Spinal cord (tissue), 10 donors: Measurements from ENCODE around the gene ROPN1L. TPM values are rescaled to one million over a fixed set of nuclear protein-coding genes. Genes with fewer than 3 reads are reported as not detected.

Experiments used
- DNase-seq, 6 donors: peaks; one replicate each; pipeline versions ENCODE4 v3.0.0 to v3.0.0-alpha.2; 2013 to 2015; ENCODE audit warnings: low spot score in 6 of 6, low read depth in 4 of 6
- H3K27ac ChIP-seq: one replicate; pipeline ENCODE4 v1.5.1; 2013; ENCODE audit warnings: low read depth, low read length, control low read depth
- H3K27me3 ChIP-seq: one replicate; pipeline ENCODE4 v1.6.1; 2013; ENCODE audit warnings: low read length; ENCODE audit not compliant: control insufficient read depth, insufficient read depth
- H3K36me3 ChIP-seq: one replicate; pipeline ENCODE4 v1.6.1; 2013; ENCODE audit warnings: low read length; ENCODE audit not compliant: control insufficient read depth, insufficient read depth
- H3K4me1 ChIP-seq: one replicate; pipeline ENCODE4 v1.6.1; 2013; ENCODE audit warnings: low read length; ENCODE audit not compliant: control insufficient read depth, insufficient read depth
- H3K4me3 ChIP-seq: one replicate; pipeline ENCODE4 v1.5.1; 2013; ENCODE audit warnings: low read depth, low read length, control low read depth
- H3K9me3 ChIP-seq: one replicate; pipeline ENCODE4 v1.6.1; 2013; ENCODE audit warnings: low read length; ENCODE audit not compliant: control insufficient read depth, insufficient read depth
- WGBS: methylation state at CpG from one replicate; pipeline ENCODE4 v1.1.5; 2013; ENCODE audit warnings: missing lambda C conversion rate; ENCODE audit not compliant: insufficient coverage; 5-methylcytosine and 5-hydroxymethylcytosine counted together
- polyA plus RNA-seq, 2 donors: library from polyadenylated mRNA; unstranded; fragments of 120-200 nt; gene quantifications; one replicate each; pipeline ENCODE4 v1.2.1, GENCODE V29; 2013; ENCODE audit not compliant: insufficient read length in 2 of 2
- total RNA-seq, 2 donors: library from RNA; depleted of rRNA in 1 of 2; stranded (reverse); fragments of 120-200 nt in 1 of 2; fragments of >200 nt in 1 of 2; gene quantifications; one replicate each; pipeline versions ENCODE4 v1.2.3 to v1.2.4, GENCODE V29; 2013 to 2014
- donor health status: healthy.

Gene ROPN1L
- total and polyA plus RNA-seq, 4 donors: 4.6 to 11.0 (median 9.7) TPM

DNA sequence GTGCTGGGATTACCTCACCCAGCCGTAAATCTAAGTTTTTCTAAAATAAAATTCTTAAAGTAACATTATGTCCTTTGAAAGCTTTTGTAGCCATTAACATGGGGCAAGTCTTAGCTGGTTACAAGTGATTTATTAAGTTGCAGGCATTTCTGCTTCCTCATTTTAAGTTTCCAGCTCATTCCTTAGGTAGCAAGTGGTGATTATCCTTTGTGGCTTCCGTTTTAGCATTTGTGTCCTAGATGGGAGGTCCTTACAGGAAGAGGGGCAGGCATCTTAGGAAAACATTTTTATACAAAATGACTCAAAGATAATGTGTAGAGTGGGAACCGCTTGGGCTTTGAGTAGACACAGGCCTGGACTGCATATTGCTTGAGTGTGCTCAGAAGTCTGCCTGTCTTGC lies 35.0 kb upstream of the ROPN1L start:
- 100% methylated on average over 1 of the region's 3 CpGs for WGBS
- no peak overlapping the region for H3K27ac ChIP-seq
- H3K4me3 ChIP-seq: no peak overlapping the region
- no peaks in the 10 kb centered on the region for H3K27me3 ChIP-seq
- H3K4me1 ChIP-seq: no peaks in the 10 kb centered on the region
- peaks cover 34% of the 10 kb centered on the region for H3K36me3 ChIP-seq
- H3K9me3 ChIP-seq: no peaks in the 10 kb centered on the region
- DNase-seq: no peak

DNA sequence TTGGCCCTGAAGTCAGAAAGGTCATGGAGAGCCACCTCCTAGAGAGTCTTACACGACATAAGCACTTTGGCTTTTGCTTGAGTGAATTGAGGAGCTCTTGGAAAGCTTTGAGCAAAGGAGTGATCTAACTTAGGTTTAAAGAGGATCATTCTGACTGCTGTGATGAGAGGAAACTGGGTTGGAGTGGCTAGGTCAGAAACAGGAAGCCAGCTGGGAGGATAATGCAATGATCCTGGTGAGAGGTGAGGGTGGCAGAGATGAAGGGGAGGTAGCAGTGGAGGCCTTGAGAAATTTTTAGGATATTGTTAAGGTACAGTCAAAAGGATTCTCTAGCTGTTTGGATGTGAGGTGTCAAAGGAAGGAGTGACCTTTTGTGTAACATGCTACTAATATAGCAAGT lies 32.2 kb upstream of the ROPN1L start:
- Histone ChIP-seq H3K27ac (no peak overlapping the region), H3K27me3 (no peaks in the 10 kb centered on the region)
- 91% methylated on average over 1 of the region's 1 CpG for WGBS

DNA sequence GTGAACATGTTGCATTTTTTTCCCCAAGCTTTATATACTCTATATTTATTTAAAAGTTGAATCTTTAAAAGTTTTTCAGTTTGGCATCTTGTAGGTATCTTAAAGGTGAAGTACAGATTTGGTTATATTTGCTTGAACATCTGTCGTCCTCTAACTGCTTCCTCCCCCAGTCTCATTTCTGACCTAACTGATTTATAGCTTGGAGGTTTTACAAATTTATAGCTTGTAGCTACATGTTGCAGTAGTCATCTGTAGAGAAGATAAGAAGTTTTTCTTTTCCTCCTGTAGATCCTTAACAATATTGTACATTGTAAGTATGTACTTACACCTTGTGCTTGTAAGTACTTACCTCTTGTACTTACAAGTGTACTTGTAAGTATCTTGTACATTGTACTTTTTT lies 31.0 kb upstream of the ROPN1L start:
- Histone ChIP-seq H3K27me3 (no peaks in the 10 kb centered on the region), H3K27ac (no peak overlapping the region), H3K9me3 (no peaks in the 10 kb centered on the region), H3K36me3 (peaks cover 47% of the 10 kb centered on the region), H3K4me1 (no peaks in the 10 kb centered on the region), H3K4me3 (no peak overlapping the region)
- no CpG with 5 or more reads among the region's 1 CpG for WGBS
- no peak for DNase-seq

More for the DNA sequence above, 32.2 kb upstream of the ROPN1L start:
- Histone ChIP-seq H3K4me1 (no peaks in the 10 kb centered on the region), H3K9me3 (no peaks in the 10 kb centered on the region), H3K4me3 (no peak overlapping the region), H3K36me3 (peaks cover 43% of the 10 kb centered on the region)
- DNase-seq: no peak

DNA sequence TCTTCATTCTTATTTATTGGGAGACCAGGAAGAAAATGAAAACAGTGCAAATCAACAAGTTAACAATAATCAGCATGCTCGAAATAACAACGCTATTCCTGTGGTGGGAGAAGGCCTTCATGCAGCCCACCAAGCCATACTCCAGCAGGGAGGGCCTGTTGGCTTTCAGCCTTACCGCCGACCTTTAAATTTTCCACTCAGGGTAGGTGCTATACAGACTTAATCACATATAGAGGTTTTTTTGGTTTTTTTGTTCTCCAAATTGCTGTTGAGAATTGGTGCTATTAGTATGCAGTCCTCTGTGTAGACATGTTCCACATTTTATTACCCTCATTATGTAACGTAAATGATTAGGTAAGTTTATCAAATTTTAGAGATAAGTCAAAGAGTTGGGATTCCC lies 30.3 kb upstream of the ROPN1L start:
- Histone ChIP-seq H3K27ac (no peak overlapping the region), H3K36me3 (peaks cover 45% of the 10 kb centered on the region), H3K27me3 (no peaks in the 10 kb centered on the region), H3K4me3 (no peak overlapping the region), H3K9me3 (no peaks in the 10 kb centered on the region), H3K4me1 (no peaks in the 10 kb centered on the region)
- WGBS: no CpG with 5 or more reads among the region's 5 CpGs
- DNase-seq: no peak

- Histone ChIP-seq H3K4me1 (no peaks in the 10 kb centered on the region), H3K36me3 (peaks cover 40% of the 10 kb centered on the region), H3K27ac (no peak overlapping the region), H3K27me3 (no peaks in the 10 kb centered on the region), H3K4me3 (no peak overlapping the region), H3K9me3 (no peaks in the 10 kb centered on the region)
- no peak for DNase-seq
- 100% methylated on average over 3 of the region's 3 CpGs for WGBS
These were observed 24.8 kb upstream of the ROPN1L start for GRCh38 chr5:10416868-10417267.

DNA sequence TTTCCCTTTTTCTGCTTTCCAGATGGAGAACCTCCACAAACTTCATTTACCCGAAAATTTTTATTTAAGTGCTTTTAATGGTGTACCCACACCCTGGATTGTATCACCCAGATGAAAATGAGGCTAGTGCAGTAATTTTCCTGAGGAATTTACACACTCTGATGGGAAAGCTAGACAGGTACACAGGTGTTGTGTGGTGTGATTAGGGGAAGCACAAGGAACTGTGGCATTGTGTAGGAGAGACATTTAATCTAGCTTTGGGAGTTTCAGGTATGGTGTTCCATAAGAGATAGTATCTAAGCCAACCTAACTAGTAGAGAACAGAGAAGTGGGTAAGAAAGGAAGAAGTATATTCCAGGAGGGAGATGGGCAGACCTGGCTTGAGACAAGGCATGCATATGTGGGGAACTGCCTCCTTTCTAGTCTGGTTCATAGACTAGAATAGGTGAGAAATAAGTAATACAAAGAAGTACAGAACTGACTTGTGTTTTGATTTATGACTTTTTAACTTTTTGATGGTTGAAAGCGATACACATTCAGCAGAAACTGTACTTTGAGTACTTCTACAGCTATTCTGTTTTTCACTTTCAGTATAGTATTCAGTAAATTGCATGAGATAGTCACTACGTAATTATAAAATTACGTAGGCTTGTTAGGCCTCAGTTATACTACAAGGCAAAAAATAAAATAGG lies 22.9 kb upstream of the ROPN1L start:
- peaks cover 27% of the 10 kb centered on the region for H3K36me3 ChIP-seq
- no peak overlapping the region for H3K4me3 ChIP-seq
- WGBS: no CpG with 5 or more reads among the region's 4 CpGs
- no peaks in the 10 kb centered on the region for H3K27me3 ChIP-seq
- no peak for DNase-seq
- no peak overlapping the region for H3K27ac ChIP-seq
- no peaks in the 10 kb centered on the region for H3K4me1 ChIP-seq
- H3K9me3 ChIP-seq: no peaks in the 10 kb centered on the region

DNA sequence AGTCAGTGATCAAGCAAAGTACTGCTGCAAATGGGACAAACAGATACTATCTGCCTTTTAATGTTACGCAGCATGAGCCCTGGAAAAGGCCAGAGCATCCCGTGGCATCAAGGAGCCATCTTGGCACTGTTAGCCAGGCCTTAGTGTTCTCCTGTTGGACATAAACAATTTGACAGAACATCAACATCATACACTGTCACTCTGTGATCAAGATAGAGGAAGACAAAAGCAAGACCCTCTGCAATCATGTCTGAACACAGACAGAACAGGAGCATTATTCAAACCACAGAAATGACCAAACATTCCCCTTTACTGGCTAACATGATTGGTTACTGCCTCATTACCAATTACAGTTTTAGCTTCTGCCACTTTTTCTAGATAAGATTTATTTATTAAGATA lies 21.2 kb upstream of the ROPN1L start:
- no peak for DNase-seq
- Histone ChIP-seq H3K4me3 (no peak overlapping the region), H3K27ac (no peak overlapping the region), H3K36me3 (peaks cover 24% of the 10 kb centered on the region), H3K9me3 (no peaks in the 10 kb centered on the region), H3K4me1 (no peaks in the 10 kb centered on the region), H3K27me3 (no peaks in the 10 kb centered on the region)
- WGBS: 100% methylated on average over 1 of the region's 2 CpGs

DNA sequence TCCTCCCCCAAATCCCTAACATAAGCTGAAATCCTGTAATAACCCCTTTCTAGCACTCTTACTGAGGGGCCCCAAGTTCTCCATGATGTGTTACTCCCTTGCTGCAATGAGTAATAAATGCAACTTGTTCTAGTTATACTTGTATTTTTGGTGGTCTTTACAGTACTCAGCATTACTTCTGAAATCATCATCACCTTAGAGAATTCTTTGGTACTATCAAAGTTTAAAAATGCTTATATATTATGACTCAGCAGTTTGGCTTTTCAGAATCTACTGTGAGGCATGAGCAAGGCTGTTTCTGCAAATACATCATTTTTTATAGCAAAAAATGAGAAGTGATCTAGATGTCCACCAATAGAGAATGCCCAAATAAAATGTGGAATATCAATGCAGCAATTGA lies 20.7 kb upstream of the ROPN1L start:
- Histone ChIP-seq H3K27ac (no peak overlapping the region), H3K27me3 (no peaks in the 10 kb centered on the region), H3K4me1 (no peaks in the 10 kb centered on the region), H3K36me3 (peaks cover 23% of the 10 kb centered on the region), H3K4me3 (no peak overlapping the region), H3K9me3 (no peaks in the 10 kb centered on the region)
- DNase-seq: no peak

DNA sequence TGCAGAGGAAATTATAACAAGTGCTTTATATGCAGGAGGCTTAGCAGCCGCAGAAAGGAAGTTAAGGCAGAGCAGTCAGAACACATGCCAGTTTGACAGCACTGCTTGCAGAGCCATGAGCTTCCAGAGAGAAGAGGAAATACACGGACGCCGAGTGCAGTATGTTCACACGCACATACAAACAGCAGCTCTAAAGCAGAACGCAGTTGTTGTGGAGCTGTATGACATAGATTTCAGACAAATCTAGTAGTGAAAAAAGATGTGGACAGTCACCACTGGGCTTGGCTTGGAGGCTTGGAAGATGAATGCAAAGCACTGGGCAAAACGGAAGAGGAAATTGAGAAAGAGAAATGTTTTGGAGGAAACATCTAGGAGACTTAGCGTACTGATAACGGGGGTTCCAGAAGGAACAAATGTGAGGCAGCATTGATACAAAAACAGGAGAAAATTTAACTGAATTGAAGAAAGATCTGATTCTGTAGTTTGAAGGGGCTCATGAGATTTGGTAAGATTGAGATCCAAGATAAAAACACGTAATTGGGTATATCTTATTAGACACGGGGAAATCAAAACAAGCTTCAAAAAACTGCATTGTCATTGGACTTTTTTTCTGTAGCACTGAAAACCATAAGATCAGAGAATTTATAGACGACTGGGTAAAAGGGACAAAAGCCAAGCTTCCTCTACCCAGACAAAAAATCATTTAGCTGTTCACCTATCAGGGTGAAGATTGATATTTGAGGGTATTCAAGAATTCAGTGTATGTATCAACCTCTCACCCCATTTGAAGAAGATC lies 19.6 kb upstream of the ROPN1L start:
- 81% methylated on average over 9 of the region's 12 CpGs for WGBS
- Histone ChIP-seq H3K9me3 (no peaks in the 10 kb centered on the region), H3K4me3 (no peak overlapping the region), H3K36me3 (peaks cover 26% of the 10 kb centered on the region), H3K27ac (no peak overlapping the region), H3K27me3 (no peaks in the 10 kb centered on the region), H3K4me1 (no peaks in the 10 kb centered on the region)
- no peak for DNase-seq

GRCh38 chr5:10423022-10423421 lies 18.7 kb upstream of the ROPN1L start:
- no peaks in the 10 kb centered on the region for H3K9me3 ChIP-seq
- DNase-seq: no peak
- H3K27ac ChIP-seq: no peak overlapping the region
- H3K4me3 ChIP-seq: no peak overlapping the region
- no peaks in the 10 kb centered on the region for H3K27me3 ChIP-seq
- WGBS: 10% methylated on average over 2 of the region's 2 CpGs
- H3K4me1 ChIP-seq: no peaks in the 10 kb centered on the region
- peaks cover 29% of the 10 kb centered on the region for H3K36me3 ChIP-seq
